A549 (cell line): ENCODE results near the gene MYRIP. TPM values are rescaled to one million over a fixed set of nuclear protein-coding genes. Genes with fewer than 3 reads are reported as not detected.

Experiments
- ATAC-seq, 2 experiments: fragments of 200-7000 bp in 1 of 2; fragments of >200 bp in 1 of 2; cut with Nextera tagmentation in 1 of 2; cut with Tn5 transposase in 1 of 2; 3 replicates each; pipeline versions ENCODE4 v1.8.0 to v1.9.1; 2018 to 2020; ENCODE audit warnings: mild to moderate bottlenecking in 1 of 2, moderate library complexity in 1 of 2
- CTCF ChIA-PET: fragments of 300-600 bp; sonication (Branson Sonifier 250); formaldehyde crosslinking; extraction: SDS; loops from one replicate; lab custom pipeline; 2021; ENCODE audit warnings: antibody characterized with exemption, inconsistent platforms; lab: Yijun Ruan, JAX
- POLR2A ChIA-PET: fragments of 350-600 bp; formaldehyde crosslinking; extraction: SDS; loops from one replicate; lab custom pipeline; 2021; ENCODE audit warnings: antibody characterized with exemption, inconsistent platforms; lab: Yijun Ruan, JAX
- DNase-seq, 2 experiments: peaks; one replicate each; pipeline versions ENCODE4 v3.0.0 to v3.0.0-alpha.2; 2011 to 2016; ENCODE audit warnings: low read depth in 1 of 2, low spot score in 1 of 2
- FAIRE-seq: peaks from 2 replicates; lab custom pipeline; 2011; peaks lifted over from hg19 to GRCh38; lab: Jason Lieb, UNC
- H3K27ac ChIP-seq, 2 experiments: fragments of >200 bp; sonication (Bioruptor Twin); formaldehyde crosslinking; 3 replicates each; pipeline ENCODE4 v1.5.1; 2016 to 2017
- H3K4me1 ChIP-seq: fragments of >200 bp; sonication (Bioruptor Twin); formaldehyde crosslinking; 3 replicates; pipeline ENCODE4 v1.6.1; 2016
- H3K4me2 ChIP-seq: fragments of >200 bp; sonication (Bioruptor Twin); formaldehyde crosslinking; 3 replicates; pipeline ENCODE4 v1.6.1; 2016
- H3K4me3 ChIP-seq: fragments of >200 bp; sonication (Bioruptor Twin); formaldehyde crosslinking; 3 replicates; pipeline ENCODE4 v1.5.1; 2016
- H3K9me3 ChIP-seq: fragments of >200 bp; sonication (Bioruptor Twin); formaldehyde crosslinking; 3 replicates; pipeline ENCODE4 v1.6.1; 2016
- BCL3 ChIP-seq: fragments of >200 bp; sonication (Bioruptor Twin); formaldehyde crosslinking; IDR thresholded peaks from 3 replicates; pipeline ENCODE4 v1.6.1; 2016
- BHLHE40 ChIP-seq: IDR thresholded peaks from 2 replicates; pipeline ENCODE4 v1.6.1; 2012; ENCODE audit warnings: low read depth, low read length, inconsistent platforms
- CHD2 ChIP-seq: fragments of 150-350 bp; IDR thresholded peaks from 2 replicates; pipeline ENCODE4 v1.6.1; 2014; ENCODE audit warnings: low read length; ENCODE audit not compliant: partially characterized antibody
- ELK1 ChIP-seq: fragments of 150-350 bp; IDR thresholded peaks from 2 replicates; pipeline ENCODE4 v1.6.1; 2014; ENCODE audit warnings: low read depth, mild to moderate bottlenecking, low read length
- ESRRA ChIP-seq: fragments of 150-350 bp; IDR thresholded peaks from 2 replicates; pipeline ENCODE4 v1.6.1; 2014; ENCODE audit warnings: mild to moderate bottlenecking, low read length, borderline replicate concordance
- HES2 ChIP-seq: fragments of >200 bp; sonication (Bioruptor Twin); formaldehyde crosslinking; IDR thresholded peaks from 2 replicates; pipeline ENCODE4 v1.6.1; 2016
- HEYL ChIP-seq: fragments of 250-450 bp; sonication (Bioruptor Pico); IDR thresholded peaks from 2 replicates; pipeline ENCODE4 v1.8.0; 2021; ENCODE audit warnings: mild to moderate bottlenecking, moderate library complexity
- JUNB ChIP-seq: fragments of >200 bp; sonication (Bioruptor Twin); formaldehyde crosslinking; IDR thresholded peaks from 2 replicates; pipeline ENCODE4 v1.6.1; 2016
- KDM5A ChIP-seq: fragments of 200-600 bp; sonication (generic); IDR thresholded peaks from 2 replicates; pipeline ENCODE4 v1.6.1; 2016; ENCODE audit warnings: antibody characterized with exemption, mild to moderate bottlenecking
- MYC ChIP-seq: IDR thresholded peaks from 2 replicates; pipeline ENCODE4 v1.6.1; 2012; ENCODE audit warnings: mild to moderate bottlenecking, inconsistent platforms, low read length, improper control_type of control experiment, borderline replicate concordance
- POLR2A ChIP-seq: IDR thresholded peaks from 2 replicates; pipeline ENCODE4 v1.6.1; 2012; ENCODE audit warnings: mild to moderate bottlenecking, low read length
- SMC3 ChIP-seq: fragments of >200 bp; sonication (Bioruptor Twin); formaldehyde crosslinking; IDR thresholded peaks from 3 replicates; pipeline ENCODE4 v1.6.1; 2018; ENCODE audit warnings: inconsistent platforms
- TFCP2L1 ChIP-seq: fragments of 250-450 bp; sonication (Bioruptor Pico); IDR thresholded peaks from 2 replicates; pipeline ENCODE4 v1.5.0; 2021; ENCODE audit warnings: mild to moderate bottlenecking
- ZC3H11A ChIP-seq: fragments of 450-650 bp; IDR thresholded peaks from 2 replicates; pipeline ENCODE4 v1.6.1; 2014; ENCODE audit warnings: antibody characterized with exemption, mild to moderate bottlenecking
- ZFP36 ChIP-seq: fragments of 450-650 bp; IDR thresholded peaks from 2 replicates; pipeline ENCODE4 v1.6.1; 2014; ENCODE audit warnings: borderline replicate concordance; ENCODE audit not compliant: partially characterized antibody
- ZNF302 ChIP-seq: fragments of 250-450 bp; sonication (Bioruptor Pico); IDR thresholded peaks from 2 replicates; pipeline ENCODE4 v1.9.0; 2021; ENCODE audit warnings: inconsistent platforms, mild to moderate bottlenecking, moderate library complexity
- WGBS: methylation state at CpG from one replicate; pipeline ENCODE4 v1.1.6; 2017; ENCODE audit errors: missing lambda C conversion rate; 5-methylcytosine and 5-hydroxymethylcytosine counted together
- polyA plus RNA-seq, 4 experiments: library from polyadenylated mRNA; depleted of rRNA in 3 of 4; stranded (reverse); fragments of >200 nt; fragmentation: RNase III in 1 of 4; extraction: RNeasy Plus Mini Kit Qiagen cat#74134 plus additional on column Dnase treatment in 1 of 4; gene quantifications; 2 replicates in 3 of 4; 3 replicates in 1 of 4; pipeline ENCODE4 v1.2.3, GENCODE V29; 2011 to 2017
- TF ChIP-seq, protein P1 (sequence below): fragments of 200-600 bp; sonication (generic); IDR thresholded peaks from 2 replicates; pipeline ENCODE4 v1.6.1; 2016; ENCODE audit warnings: antibody characterized with exemption, mild to moderate bottlenecking, moderate library complexity

MYRIP gene
- polyA plus RNA-seq, 2 of the 4 experiments (the other 2 are of a cell fraction) = not detected

DNA sequence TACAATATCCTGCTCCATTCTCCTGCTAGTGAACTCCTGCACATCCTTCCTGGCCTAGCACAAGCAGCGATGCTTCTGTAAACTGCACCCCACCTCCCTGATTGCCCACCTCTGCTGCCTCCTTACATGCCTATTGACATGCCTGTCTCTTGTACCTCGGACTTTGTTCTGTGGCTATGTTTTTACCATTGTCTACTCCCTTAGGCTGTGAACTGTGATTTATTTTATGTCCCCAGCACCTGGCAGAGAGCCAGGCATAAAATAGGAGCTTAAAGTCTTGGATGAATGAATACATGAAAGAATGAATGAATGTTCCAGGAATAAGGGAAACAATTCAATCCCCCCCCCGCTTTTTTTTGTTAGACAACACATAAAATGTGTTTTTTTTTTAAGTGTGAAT is 210.0 kb downstream of the MYRIP start:
- no peak overlapping the region for H3K4me2 ChIP-seq
- TF ChIP-seq ESRRA = no peak
- TF ChIP-seq, protein P1, sequence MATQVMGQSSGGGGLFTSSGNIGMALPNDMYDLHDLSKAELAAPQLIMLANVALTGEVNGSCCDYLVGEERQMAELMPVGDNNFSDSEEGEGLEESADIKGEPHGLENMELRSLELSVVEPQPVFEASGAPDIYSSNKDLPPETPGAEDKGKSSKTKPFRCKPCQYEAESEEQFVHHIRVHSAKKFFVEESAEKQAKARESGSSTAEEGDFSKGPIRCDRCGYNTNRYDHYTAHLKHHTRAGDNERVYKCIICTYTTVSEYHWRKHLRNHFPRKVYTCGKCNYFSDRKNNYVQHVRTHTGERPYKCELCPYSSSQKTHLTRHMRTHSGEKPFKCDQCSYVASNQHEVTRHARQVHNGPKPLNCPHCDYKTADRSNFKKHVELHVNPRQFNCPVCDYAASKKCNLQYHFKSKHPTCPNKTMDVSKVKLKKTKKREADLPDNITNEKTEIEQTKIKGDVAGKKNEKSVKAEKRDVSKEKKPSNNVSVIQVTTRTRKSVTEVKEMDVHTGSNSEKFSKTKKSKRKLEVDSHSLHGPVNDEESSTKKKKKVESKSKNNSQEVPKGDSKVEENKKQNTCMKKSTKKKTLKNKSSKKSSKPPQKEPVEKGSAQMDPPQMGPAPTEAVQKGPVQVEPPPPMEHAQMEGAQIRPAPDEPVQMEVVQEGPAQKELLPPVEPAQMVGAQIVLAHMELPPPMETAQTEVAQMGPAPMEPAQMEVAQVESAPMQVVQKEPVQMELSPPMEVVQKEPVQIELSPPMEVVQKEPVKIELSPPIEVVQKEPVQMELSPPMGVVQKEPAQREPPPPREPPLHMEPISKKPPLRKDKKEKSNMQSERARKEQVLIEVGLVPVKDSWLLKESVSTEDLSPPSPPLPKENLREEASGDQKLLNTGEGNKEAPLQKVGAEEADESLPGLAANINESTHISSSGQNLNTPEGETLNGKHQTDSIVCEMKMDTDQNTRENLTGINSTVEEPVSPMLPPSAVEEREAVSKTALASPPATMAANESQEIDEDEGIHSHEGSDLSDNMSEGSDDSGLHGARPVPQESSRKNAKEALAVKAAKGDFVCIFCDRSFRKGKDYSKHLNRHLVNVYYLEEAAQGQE = no peak
- no peak for TF ChIP-seq HES2
- no peak for TF ChIP-seq POLR2A
- TF ChIP-seq ZFP36 = no peak
- no peak for TF ChIP-seq SMC3
- no peak overlapping the region for H3K4me3 ChIP-seq
- no peak overlapping the region for H3K27ac ChIP-seq
- 29% methylated on average over 3 of the region's 3 CpGs for WGBS
- ChIA-PET POLR2A (no interaction called here), CTCF (no interaction called here)
- no peak for DNase-seq
- H3K4me1 ChIP-seq = no peaks in the 10 kb centered on the region
- no peaks in the 10 kb centered on the region for H3K9me3 ChIP-seq
- FAIRE-seq = no peak
- no peak for ATAC-seq

DNA sequence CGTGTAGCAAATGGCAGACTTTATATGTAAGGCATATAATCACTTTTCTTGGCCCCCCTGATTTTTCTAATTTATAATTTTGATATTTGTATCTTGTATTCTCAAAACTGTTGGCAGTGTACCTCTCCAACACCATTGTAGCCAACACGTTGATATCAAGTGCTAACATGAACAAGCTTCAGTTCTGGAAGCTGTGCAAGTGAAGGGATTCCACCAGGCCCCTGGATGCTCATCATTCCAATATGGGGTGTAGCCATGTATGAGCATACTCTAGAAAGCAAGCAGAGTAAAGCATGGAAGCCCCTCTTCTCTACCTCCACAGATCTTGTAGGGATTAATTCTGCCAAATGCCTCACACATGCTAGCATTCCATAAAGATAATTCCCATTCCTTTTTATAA is 211.3 kb downstream of the MYRIP start:
- ChIA-PET CTCF (no interaction called here), POLR2A (no interaction called here)
- ATAC-seq = no peak
- TF ChIP-seq ELK1 = no peak
- TF ChIP-seq ZC3H11A = no peak
- no peak overlapping the region for H3K4me2 ChIP-seq
- H3K9me3 ChIP-seq = no peaks in the 10 kb centered on the region
- DNase-seq = no peak
- no peak for FAIRE-seq
- no peaks in the 10 kb centered on the region for H3K4me1 ChIP-seq
- 3% methylated on average over 2 of the region's 2 CpGs for WGBS
- H3K4me3 ChIP-seq = no peak overlapping the region
- no peak overlapping the region for H3K27ac ChIP-seq

DNA sequence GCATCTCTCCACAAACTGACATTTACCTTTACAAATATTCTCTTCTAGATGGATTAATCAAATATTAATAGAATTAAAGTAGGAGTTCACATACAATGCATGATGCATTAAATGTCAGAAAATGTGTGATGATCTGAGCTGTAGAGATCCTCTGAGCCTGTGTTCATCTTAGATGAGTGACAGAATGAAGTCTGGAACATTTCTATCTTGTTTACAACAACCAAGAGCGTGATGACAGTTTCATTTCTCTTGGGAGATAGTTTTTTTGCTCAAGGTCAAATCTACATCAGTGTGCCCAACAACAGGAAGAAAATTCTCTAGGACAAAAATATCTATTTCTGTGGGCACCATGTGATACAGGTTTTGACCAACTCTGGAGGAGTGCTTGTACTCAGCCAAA is 211.9 kb downstream of the MYRIP start:
- FAIRE-seq (no peak), ATAC-seq (no peak), DNase-seq (no peak)
- Histone ChIP-seq H3K4me2 (no peak overlapping the region), H3K4me3 (no peak overlapping the region), H3K4me1 (no peaks in the 10 kb centered on the region), H3K27ac (no peak overlapping the region), H3K9me3 (no peaks in the 10 kb centered on the region)
- TF ChIP-seq ZNF302 = no peak
- no peak for TF ChIP-seq MYC
- no peak for TF ChIP-seq HEYL (CRISPR knock-in tag)
- TF ChIP-seq, protein P1 = no peak
- no peak for TF ChIP-seq CHD2
- no peak for TF ChIP-seq BCL3
- TF ChIP-seq TFCP2L1 (CRISPR knock-in tag) = no peak
- TF ChIP-seq BHLHE40 = no peak
- TF ChIP-seq KDM5A = no peak
- no peak for TF ChIP-seq JUNB
- no peak for TF ChIP-seq SMC3
- 4% methylated on average over 1 of the region's 1 CpG for WGBS
- CTCF ChIA-PET = no interaction called here
- POLR2A ChIA-PET = no interaction called here
